H9 (cell line): ENCODE results near the gene RBFOX2. TPM values are rescaled to one million over a fixed set of nuclear protein-coding genes. Genes with fewer than 3 reads are reported as not detected.

ENCODE experiments used
- DNase-seq: peaks from one replicate; pipeline ENCODE4 v3.0.0-alpha.2; 2017
- H2AFZ ChIP-seq: one replicate; pipeline ENCODE4 v1.6.1; 2013; ENCODE audit warnings: mild to moderate bottlenecking, low read length, control low read depth, moderate library complexity
- H2AK5ac ChIP-seq: 2 replicates; pipeline ENCODE4 v1.6.1; 2013; ENCODE audit warnings: low read length, control low read depth, mixed read lengths; ENCODE audit not compliant: insufficient read length
- H2BK120ac ChIP-seq: one replicate; pipeline ENCODE4 v1.6.1; 2013; ENCODE audit warnings: low read depth, mild to moderate bottlenecking, low read length, control low read depth, inconsistent platforms; ENCODE audit not compliant: poor library complexity, severe bottlenecking
- H2BK12ac ChIP-seq: 2 replicates; pipeline ENCODE4 v1.6.1; 2013; ENCODE audit warnings: low read length, control low read depth, mixed read lengths, low read depth; ENCODE audit not compliant: insufficient read length
- H2BK15ac ChIP-seq: 2 replicates; pipeline ENCODE4 v1.6.1; 2013; ENCODE audit warnings: low read depth, low read length, control low read depth
- H2BK20ac ChIP-seq: one replicate; pipeline ENCODE4 v1.6.1; 2013; ENCODE audit warnings: low read depth, mild to moderate bottlenecking, low read length, control low read depth, inconsistent platforms; ENCODE audit not compliant: poor library complexity, severe bottlenecking
- H2BK5ac ChIP-seq: 2 replicates; pipeline ENCODE4 v1.6.1; 2013; ENCODE audit warnings: low read length, control low read depth, mixed read lengths; ENCODE audit not compliant: insufficient read length
- H3K14ac ChIP-seq: 2 replicates; pipeline ENCODE4 v1.6.1; 2013; ENCODE audit warnings: low read length, control low read depth; ENCODE audit not compliant: insufficient read depth
- H3K18ac ChIP-seq: 2 replicates; pipeline ENCODE4 v1.6.1; 2013; ENCODE audit warnings: low read depth, mild to moderate bottlenecking, mixed read lengths, low read length, control low read depth; ENCODE audit not compliant: insufficient read length
- H3K23ac ChIP-seq: 2 replicates; pipeline ENCODE4 v1.6.1; 2013; ENCODE audit warnings: low read length, control low read depth, mixed read lengths, low read depth; ENCODE audit not compliant: insufficient read length
- H3K23me2 ChIP-seq: 2 replicates; pipeline ENCODE4 v1.6.1; 2013; ENCODE audit warnings: low read depth, mild to moderate bottlenecking, mixed read lengths, low read length, control low read depth; ENCODE audit not compliant: insufficient read length, poor library complexity, severe bottlenecking
- H3K27ac ChIP-seq: 2 replicates; pipeline ENCODE4 v1.5.1; 2013; ENCODE audit warnings: low read length, control low read depth, mixed read lengths, low read depth; ENCODE audit not compliant: insufficient read length
- H3K27me3 ChIP-seq: 2 replicates; pipeline ENCODE4 v1.6.1; 2013; ENCODE audit warnings: low read length, control low read depth, inconsistent platforms; ENCODE audit not compliant: insufficient read depth
- H3K4ac ChIP-seq: 2 replicates; pipeline ENCODE4 v1.6.1; 2013; ENCODE audit warnings: low read depth, mild to moderate bottlenecking, control low read depth, inconsistent platforms, low read length, moderate library complexity
- H3K4me1 ChIP-seq: 2 replicates; pipeline ENCODE4 v1.6.1; 2013; ENCODE audit warnings: low read length, control low read depth, inconsistent platforms; ENCODE audit not compliant: insufficient read depth
- H3K4me2 ChIP-seq: 2 replicates; pipeline ENCODE4 v1.6.1; 2013; ENCODE audit warnings: low read length, control low read depth, mixed read lengths; ENCODE audit not compliant: insufficient read length, insufficient read depth
- H3K56ac ChIP-seq: 2 replicates; pipeline ENCODE4 v1.6.1; 2013; ENCODE audit warnings: low read depth, mild to moderate bottlenecking, mixed read lengths, low read length, control low read depth; ENCODE audit not compliant: insufficient read length
- H3K79me1 ChIP-seq: 2 replicates; pipeline ENCODE4 v1.6.1; 2013; ENCODE audit warnings: low read depth, mild to moderate bottlenecking, moderate library complexity, low read length, control low read depth, inconsistent platforms; ENCODE audit not compliant: insufficient read depth, poor library complexity, severe bottlenecking
- H3K79me2 ChIP-seq: 2 replicates; pipeline ENCODE4 v1.6.1; 2013; ENCODE audit warnings: low read length, control low read depth, inconsistent platforms; ENCODE audit not compliant: insufficient read depth
- H3K9ac ChIP-seq: 2 replicates; pipeline ENCODE4 v1.6.1; 2013; ENCODE audit warnings: low read length, control low read depth, mixed read lengths; ENCODE audit not compliant: insufficient read length; ENCODE audit errors: extremely low read depth
- H3K9me3 ChIP-seq: one replicate; pipeline ENCODE4 v1.6.1; 2013; ENCODE audit warnings: low read depth, low read length, inconsistent platforms; ENCODE audit not compliant: control insufficient read depth
- H3T11ph ChIP-seq: one replicate; pipeline ENCODE4 v1.6.1; 2013; ENCODE audit warnings: mild to moderate bottlenecking, low read length, control low read depth, inconsistent platforms
- H4K20me1 ChIP-seq: one replicate; pipeline ENCODE4 v1.6.1; 2013; ENCODE audit not compliant: control insufficient read depth, insufficient read length, insufficient read depth
- H4K5ac ChIP-seq: 2 replicates; pipeline ENCODE4 v1.6.1; 2013; ENCODE audit warnings: low read depth, mild to moderate bottlenecking, mixed read lengths, low read length, control low read depth; ENCODE audit not compliant: insufficient read length
- H4K8ac ChIP-seq: replicated peaks from 2 replicates; pipeline ENCODE4 v1.6.1; 2013; ENCODE audit warnings: low read length, control low read depth, mixed read lengths, low read depth; ENCODE audit not compliant: insufficient read length
- H4K91ac ChIP-seq: 2 replicates; pipeline ENCODE4 v1.6.1; 2013; ENCODE audit warnings: low read depth, mild to moderate bottlenecking, moderate library complexity, mixed read lengths, low read length, control low read depth; ENCODE audit not compliant: insufficient read length
- H3K27ac Mint-ChIP-seq, 3 experiments: 2 replicates in 2 of 3; 3 replicates in 1 of 3; pipeline ENCODE4 v1.8.0; 2020 to 2021; ENCODE audit warnings: mixed read lengths in 3 of 3, mild to moderate bottlenecking in 1 of 3, moderate library complexity in 1 of 3
- H3K27me3 Mint-ChIP-seq: 2 replicates; pipeline ENCODE4 v1.8.0; 2021; ENCODE audit warnings: low read depth, mild to moderate bottlenecking, moderate library complexity, mixed read lengths
- H3K36me3 Mint-ChIP-seq, 3 experiments: 2 replicates in 2 of 3; 3 replicates in 1 of 3; pipeline ENCODE4 v1.8.0; 2020 to 2021; ENCODE audit warnings: low read depth in 3 of 3, mixed read lengths in 3 of 3; ENCODE audit not compliant: insufficient read depth in 1 of 3
- H3K4me1 Mint-ChIP-seq, 2 experiments: 2 replicates each; pipeline ENCODE4 v1.8.0; 2020; ENCODE audit warnings: mixed read lengths in 2 of 2
- H3K4me3 Mint-ChIP-seq, 2 experiments: 2 replicates in 1 of 2; 3 replicates in 1 of 2; pipeline ENCODE4 v1.8.0; 2020 to 2021; ENCODE audit warnings: mild to moderate bottlenecking in 2 of 2, mixed read lengths in 2 of 2, moderate library complexity in 1 of 2
- H3K9me3 Mint-ChIP-seq, 2 experiments: 2 replicates in 1 of 2; 3 replicates in 1 of 2; pipeline ENCODE4 v1.8.0; 2020; ENCODE audit warnings: mild to moderate bottlenecking in 2 of 2, mixed read lengths in 2 of 2, moderate library complexity in 1 of 2
- WGBS: extraction: QIAGEN DNeasy Blood & Tissue Kit; methylation state at CpG from one replicate; pipeline ENCODE4 v1.1.7; 2013; ENCODE audit warnings: missing lambda C conversion rate, low lambda C conversion rate, mixed read lengths; ENCODE audit not compliant: insufficient read length; ENCODE audit errors: extremely low coverage; 5-methylcytosine and 5-hydroxymethylcytosine counted together
- total RNA-seq: library from RNA; stranded (reverse); gene quantifications from 2 replicates; pipeline ENCODE4 v1.2.1, GENCODE V29; 2021
- TF ChIP-seq, protein P1 (sequence below): fragments of 200-600 bp; sonication (generic); conservative IDR thresholded peaks from 3 replicates; pipeline ENCODE4 v1.8.0; 2021; ENCODE audit warnings: antibody characterized with exemption, mild to moderate bottlenecking

Gene RBFOX2
- total RNA-seq, 1 experiment from 2014 or later, result 84.7 TPM

DNA sequence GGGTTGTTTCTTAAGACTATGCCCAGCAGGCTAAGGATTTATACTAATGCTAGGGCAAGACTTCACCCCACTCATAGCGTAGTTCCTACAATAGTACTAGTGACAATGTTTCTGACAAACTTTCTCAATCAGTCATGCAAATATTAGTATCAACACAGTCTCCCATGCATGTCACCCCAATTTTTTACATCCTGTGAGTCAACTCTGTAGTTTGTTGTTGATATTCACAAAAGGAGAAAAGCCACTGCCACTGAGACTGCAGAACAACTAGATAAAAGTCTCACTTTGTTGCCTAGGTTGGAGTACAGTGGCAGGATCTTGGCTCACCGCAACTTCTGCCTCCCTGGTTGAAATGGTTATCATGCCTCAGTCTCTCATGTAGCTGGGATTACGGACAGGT lies 155.2 kb downstream of the RBFOX2 start:
- no peaks in the 10 kb centered on the region for H3K4me1 ChIP-seq
- Mint-ChIP-seq H3K9me3 (no peaks in the 10 kb centered on the region; a peak in 1 of 5 replicates), H3K4me3 (no peak overlapping the region), H3K4me1 (peaks cover 7 to 9% of the 10 kb centered on the region in 2 experiments), H3K36me3 (no peaks in the 10 kb centered on the region), H3K27ac (peak overlapping the region in 1 of 3 experiments; percentile 40; a peak in 1 of 7 replicates), H3K27me3 (no peaks in the 10 kb centered on the region; the same call in 1 of the 2 replicates)
- H2BK120ac ChIP-seq, result no peak overlapping the region
- no peaks in the 10 kb centered on the region for H3K23me2 ChIP-seq
- TF ChIP-seq, protein P1, sequence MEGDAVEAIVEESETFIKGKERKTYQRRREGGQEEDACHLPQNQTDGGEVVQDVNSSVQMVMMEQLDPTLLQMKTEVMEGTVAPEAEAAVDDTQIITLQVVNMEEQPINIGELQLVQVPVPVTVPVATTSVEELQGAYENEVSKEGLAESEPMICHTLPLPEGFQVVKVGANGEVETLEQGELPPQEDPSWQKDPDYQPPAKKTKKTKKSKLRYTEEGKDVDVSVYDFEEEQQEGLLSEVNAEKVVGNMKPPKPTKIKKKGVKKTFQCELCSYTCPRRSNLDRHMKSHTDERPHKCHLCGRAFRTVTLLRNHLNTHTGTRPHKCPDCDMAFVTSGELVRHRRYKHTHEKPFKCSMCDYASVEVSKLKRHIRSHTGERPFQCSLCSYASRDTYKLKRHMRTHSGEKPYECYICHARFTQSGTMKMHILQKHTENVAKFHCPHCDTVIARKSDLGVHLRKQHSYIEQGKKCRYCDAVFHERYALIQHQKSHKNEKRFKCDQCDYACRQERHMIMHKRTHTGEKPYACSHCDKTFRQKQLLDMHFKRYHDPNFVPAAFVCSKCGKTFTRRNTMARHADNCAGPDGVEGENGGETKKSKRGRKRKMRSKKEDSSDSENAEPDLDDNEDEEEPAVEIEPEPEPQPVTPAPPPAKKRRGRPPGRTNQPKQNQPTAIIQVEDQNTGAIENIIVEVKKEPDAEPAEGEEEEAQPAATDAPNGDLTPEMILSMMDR, result no peak
- no peaks in the 10 kb centered on the region for H3K9me3 ChIP-seq
- no peak overlapping the region for H2BK15ac ChIP-seq
- no peak overlapping the region for H3K56ac ChIP-seq
- DNase-seq, result no peak
- H3K79me1 ChIP-seq, result peaks cover 4% of the 10 kb centered on the region
- no peak overlapping the region for H4K8ac ChIP-seq
- no peaks in the 10 kb centered on the region for H4K20me1 ChIP-seq
- H3K27me3 ChIP-seq, result no peaks in the 10 kb centered on the region
- no peak overlapping the region for H3K9ac ChIP-seq
- H4K91ac ChIP-seq, result no peak overlapping the region
- H3K18ac ChIP-seq, result no peak overlapping the region
- no peak overlapping the region for H2BK20ac ChIP-seq
- no peak overlapping the region for H2BK5ac ChIP-seq
- H3K23ac ChIP-seq, result no peak overlapping the region
- H3K4ac ChIP-seq, result no peak overlapping the region
- H2AK5ac ChIP-seq, result no peak overlapping the region
- H2AFZ ChIP-seq, result no peak overlapping the region
- H3K79me2 ChIP-seq, result no peaks in the 10 kb centered on the region; the same call in 1 of the 2 replicates
- no peak overlapping the region for H3K14ac ChIP-seq
- no peak overlapping the region for H3T11ph ChIP-seq
- H3K4me2 ChIP-seq, result no peak overlapping the region
- WGBS, result no CpG with 5 or more reads among the region's 3 CpGs
- H2BK12ac ChIP-seq, result no peak overlapping the region
- no peak overlapping the region for H3K27ac ChIP-seq
- no peak overlapping the region for H4K5ac ChIP-seq
